ENCODE results near the gene ZNF205. TPM values are rescaled to one million over a fixed set of nuclear protein-coding genes. Genes with fewer than 3 reads are reported as not detected.

ZNF205 gene
- total RNA-seq, 1 donor from 2014 or later = not detected

DNA sequence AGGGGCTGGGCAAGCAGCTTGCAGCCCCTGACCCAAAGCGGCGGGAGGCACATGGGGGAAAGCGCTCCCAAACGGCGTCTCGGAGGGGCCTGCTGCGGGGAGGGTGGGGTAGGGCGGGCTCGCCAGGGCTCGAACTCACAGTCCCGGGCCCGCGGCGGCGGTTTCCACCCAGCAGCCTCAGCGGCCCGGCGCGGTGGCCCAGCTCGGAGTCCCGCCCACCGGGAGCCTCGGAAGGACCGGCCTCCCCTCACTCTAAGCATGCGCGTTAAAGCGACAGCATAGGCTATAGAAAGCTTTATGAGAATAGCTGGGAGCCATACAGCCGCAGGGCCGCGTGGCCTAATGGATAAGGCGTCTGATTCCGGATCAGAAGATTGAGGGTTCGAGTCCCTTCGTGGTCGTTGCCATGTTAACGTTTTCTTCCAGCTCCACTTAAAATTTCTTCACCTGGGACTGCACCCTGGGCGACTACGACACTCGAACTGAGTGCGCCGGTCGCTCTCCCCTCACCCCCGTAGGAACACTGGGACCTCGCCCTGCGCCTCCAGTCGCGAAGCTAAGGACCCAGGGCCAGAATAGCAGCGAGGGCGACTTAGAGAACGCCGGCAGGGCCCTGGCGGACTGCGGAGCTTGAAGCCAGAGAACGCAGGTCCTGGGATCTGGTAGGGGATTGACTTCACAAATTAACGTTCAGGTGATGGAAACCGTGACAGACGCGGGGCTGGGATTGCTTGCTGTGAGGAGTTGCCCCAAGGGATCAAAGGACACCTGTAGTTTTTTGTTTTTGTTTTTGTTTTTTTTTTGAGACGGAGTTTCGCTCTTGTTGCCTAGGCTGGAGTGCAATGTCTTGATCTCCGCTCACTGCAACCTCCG lies 38.2 kb downstream of the ZNF205 start:
- POLR2A ChIA-PET = interaction anchor here (0.5 to 3.1 kb wide), 24 partner anchors 9 to 1122 kb away, joined by 3 to 59 read pairs (median 5); partner anchors contain the start of genes ZNF174, ZNF213, ZNF263 and ZSCAN10
- H3K4me1 Mint-ChIP-seq = peaks cover 25% of the 10 kb centered on the region
- TF ChIP-seq, protein P1, sequence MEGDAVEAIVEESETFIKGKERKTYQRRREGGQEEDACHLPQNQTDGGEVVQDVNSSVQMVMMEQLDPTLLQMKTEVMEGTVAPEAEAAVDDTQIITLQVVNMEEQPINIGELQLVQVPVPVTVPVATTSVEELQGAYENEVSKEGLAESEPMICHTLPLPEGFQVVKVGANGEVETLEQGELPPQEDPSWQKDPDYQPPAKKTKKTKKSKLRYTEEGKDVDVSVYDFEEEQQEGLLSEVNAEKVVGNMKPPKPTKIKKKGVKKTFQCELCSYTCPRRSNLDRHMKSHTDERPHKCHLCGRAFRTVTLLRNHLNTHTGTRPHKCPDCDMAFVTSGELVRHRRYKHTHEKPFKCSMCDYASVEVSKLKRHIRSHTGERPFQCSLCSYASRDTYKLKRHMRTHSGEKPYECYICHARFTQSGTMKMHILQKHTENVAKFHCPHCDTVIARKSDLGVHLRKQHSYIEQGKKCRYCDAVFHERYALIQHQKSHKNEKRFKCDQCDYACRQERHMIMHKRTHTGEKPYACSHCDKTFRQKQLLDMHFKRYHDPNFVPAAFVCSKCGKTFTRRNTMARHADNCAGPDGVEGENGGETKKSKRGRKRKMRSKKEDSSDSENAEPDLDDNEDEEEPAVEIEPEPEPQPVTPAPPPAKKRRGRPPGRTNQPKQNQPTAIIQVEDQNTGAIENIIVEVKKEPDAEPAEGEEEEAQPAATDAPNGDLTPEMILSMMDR (IDR thresholded peaks at IDR 0.05) = no peak
- peak; percentile 87 for ATAC-seq (ENCODE audit: low read depth)
- H3K27me3 Mint-ChIP-seq = no peaks in the 10 kb centered on the region
- H3K36me3 Mint-ChIP-seq (ENCODE audit: low read depth) = peaks cover 7% of the 10 kb centered on the region
- DNase-seq = peak; percentile 95
- H3K4me3 Mint-ChIP-seq = peak overlapping the region; percentile 88
- intact Hi-C loops (cut with micrococcal nuclease) = loop anchor here (1.0 to 10.0 kb wide), 9 partner anchors 8 to 1186 kb away; partner anchors contain the start of genes RNF151, RPS2 and SLX4
- peaks cover 3% of the 10 kb centered on the region for H3K9me3 Mint-ChIP-seq
- peak overlapping the region; percentile 91 for H3K27ac Mint-ChIP-seq
- CTCF ChIA-PET = interaction anchor here (0.9 to 2.0 kb wide), 7 partner anchors 16 to 92 kb away, joined by 3 to 11 read pairs (median 5); no protein-coding TSS in a partner anchor

DNA sequence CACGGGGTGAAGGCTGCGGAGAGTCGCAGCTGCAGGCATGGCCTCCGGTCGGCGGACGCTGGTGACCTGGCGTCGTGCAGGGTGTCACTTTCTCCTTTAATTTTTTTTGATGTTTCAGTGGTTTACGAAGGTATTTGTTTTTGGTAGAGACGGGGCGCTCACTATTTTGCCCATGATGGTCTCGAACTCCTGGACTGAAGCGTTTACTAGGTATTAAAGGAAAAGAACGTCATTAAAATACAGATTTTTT lies 39.6 kb downstream of the ZNF205 start:
- CTCF ChIA-PET = interaction anchor here (0.7 to 1.1 kb wide), 4 partner anchors 14 to 124 kb away, joined by 3 to 4 read pairs (median 3); no protein-coding TSS in a partner anchor
- H3K27ac Mint-ChIP-seq = peak overlapping the region; percentile 93
- H3K36me3 Mint-ChIP-seq (ENCODE audit: low read depth) = peaks cover 7% of the 10 kb centered on the region
- POLR2A ChIA-PET = interaction anchor here (1.3 kb wide), 1 partner anchor 32 kb away, joined by 8 read pairs; no protein-coding TSS in a partner anchor
- ATAC-seq (ENCODE audit: low read depth) (no peak), DNase-seq (no peak)
- peaks cover 25% of the 10 kb centered on the region for H3K4me1 Mint-ChIP-seq
- peaks cover 3% of the 10 kb centered on the region for H3K9me3 Mint-ChIP-seq
- peak overlapping the region; percentile 85 for H3K4me3 Mint-ChIP-seq
- intact Hi-C loops (cut with micrococcal nuclease) = loop anchor here (1.0 to 10.0 kb wide), 5 partner anchors 14 to 1187 kb away; partner anchors contain the start of genes RNF151, RPS2 and SLX4
- H3K27me3 Mint-ChIP-seq = no peaks in the 10 kb centered on the region
- TF ChIP-seq, protein P1 (IDR thresholded peaks at IDR 0.05) = no peak

DNA sequence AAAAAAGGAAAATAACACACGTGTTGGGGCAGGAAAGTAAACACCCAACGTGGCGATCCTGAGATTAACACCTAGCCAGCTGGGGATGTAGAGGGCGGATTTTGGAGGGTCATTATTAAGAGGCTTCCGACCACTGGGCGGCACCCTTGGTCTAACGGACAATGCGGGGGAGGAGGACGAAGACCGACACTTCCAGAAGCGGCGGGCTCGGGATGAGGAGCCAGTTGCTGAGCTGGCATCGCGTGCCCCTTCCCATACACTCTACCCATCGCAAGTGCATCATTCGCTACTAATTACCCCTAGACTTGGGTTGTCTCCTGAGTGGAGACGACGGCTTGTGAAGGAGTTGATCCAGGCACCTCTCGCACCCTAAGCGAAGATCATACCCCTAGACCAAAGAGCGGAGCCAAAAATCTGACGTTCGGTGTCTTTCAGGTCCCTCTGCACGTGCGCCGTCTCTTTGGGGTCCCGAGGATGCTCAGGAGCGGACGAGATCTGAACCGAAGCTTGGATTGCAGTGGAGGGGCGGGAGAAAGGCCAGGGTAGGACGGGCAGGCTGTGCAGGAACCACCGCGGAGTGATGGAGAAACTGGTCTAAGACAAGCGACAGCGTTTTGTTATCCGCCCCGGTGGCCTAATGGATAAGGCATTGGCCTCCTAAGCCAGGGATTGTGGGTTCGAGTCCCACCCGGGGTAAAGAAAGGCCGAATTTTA lies 40.0 kb downstream of the ZNF205 start:
- H3K27ac Mint-ChIP-seq = peak overlapping the region; percentile 93
- POLR2A ChIA-PET = interaction anchor here (0.7 to 1.3 kb wide), 3 partner anchors 18 to 345 kb away, joined by 3 to 8 read pairs (median 3); partner anchors contain the start of gene ZNF213
- peak; percentile 69 for DNase-seq
- ATAC-seq (ENCODE audit: low read depth) = peak; percentile 2
- CTCF ChIA-PET = interaction anchor here (0.7 to 1.1 kb wide), 4 partner anchors 13 to 124 kb away, joined by 3 to 4 read pairs (median 3); no protein-coding TSS in a partner anchor
- H3K36me3 Mint-ChIP-seq (ENCODE audit: low read depth) = peaks cover 7% of the 10 kb centered on the region
- H3K4me3 Mint-ChIP-seq = peak overlapping the region; percentile 85
- peaks cover 28% of the 10 kb centered on the region for H3K4me1 Mint-ChIP-seq
- TF ChIP-seq, protein P1 (IDR thresholded peaks at IDR 0.05) = no peak
- H3K27me3 Mint-ChIP-seq = no peaks in the 10 kb centered on the region
- intact Hi-C loops (cut with micrococcal nuclease) = loop anchor here (1.0 to 10.0 kb wide), 5 partner anchors 14 to 1188 kb away; partner anchors contain the start of genes RNF151, RPS2 and SLX4
- H3K9me3 Mint-ChIP-seq = peaks cover 3% of the 10 kb centered on the region

DNA sequence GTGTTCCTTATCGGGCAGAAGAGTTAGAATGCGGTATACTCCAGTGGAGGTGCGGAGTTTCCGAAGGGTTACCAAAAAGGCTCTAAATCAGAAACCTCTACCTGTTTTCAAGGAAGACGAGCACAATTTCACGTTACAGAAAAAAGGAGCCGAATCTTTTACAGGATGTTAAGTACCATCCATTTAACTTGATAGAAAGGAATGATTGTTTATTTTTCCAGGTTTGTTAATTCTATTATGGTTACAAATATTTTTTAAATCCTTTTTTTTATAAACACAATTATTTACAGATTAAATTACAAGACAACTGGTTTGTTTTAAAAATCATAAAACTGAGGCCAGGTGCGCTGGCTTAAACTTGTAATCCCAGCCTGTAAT lies 40.6 kb downstream of the ZNF205 start:
- TF ChIP-seq, protein P1 (IDR thresholded peaks at IDR 0.05) = no peak
- peak overlapping the region; percentile 93 for H3K27ac Mint-ChIP-seq
- POLR2A ChIA-PET = interaction anchor here (0.7 to 1.3 kb wide), 3 partner anchors 18 to 345 kb away, joined by 3 to 8 read pairs (median 3); partner anchors contain the start of gene ZNF213

More for the DNA sequence above, 40.6 kb downstream of the ZNF205 start:
- peaks cover 3% of the 10 kb centered on the region for H3K9me3 Mint-ChIP-seq
- no peak for ATAC-seq (ENCODE audit: low read depth)
- H3K4me1 Mint-ChIP-seq = peaks cover 34% of the 10 kb centered on the region
- peaks cover 7% of the 10 kb centered on the region for H3K36me3 Mint-ChIP-seq (ENCODE audit: low read depth)
- peak overlapping the region; percentile 85 for H3K4me3 Mint-ChIP-seq
- DNase-seq = no peak
- CTCF ChIA-PET = no interaction called here
- no peaks in the 10 kb centered on the region for H3K27me3 Mint-ChIP-seq
- intact Hi-C loops (cut with micrococcal nuclease) = loop anchor here (1.0 to 10.0 kb wide), 5 partner anchors 13 to 1188 kb away; partner anchors contain the start of genes RNF151, RPS2 and SLX4

Measured in activated B cell treated with CpG ODN at 0.5 μM for 24 hours (primary cell).